ENCODE measurements around the gene B3GNT5. TPM values are rescaled to one million over a fixed set of nuclear protein-coding genes. Genes with fewer than 3 reads are reported as not detected.

The B3GNT5 gene
- total RNA-seq, 2 donors from 2014 or later, result 5.4 to 5.6 TPM

DNA sequence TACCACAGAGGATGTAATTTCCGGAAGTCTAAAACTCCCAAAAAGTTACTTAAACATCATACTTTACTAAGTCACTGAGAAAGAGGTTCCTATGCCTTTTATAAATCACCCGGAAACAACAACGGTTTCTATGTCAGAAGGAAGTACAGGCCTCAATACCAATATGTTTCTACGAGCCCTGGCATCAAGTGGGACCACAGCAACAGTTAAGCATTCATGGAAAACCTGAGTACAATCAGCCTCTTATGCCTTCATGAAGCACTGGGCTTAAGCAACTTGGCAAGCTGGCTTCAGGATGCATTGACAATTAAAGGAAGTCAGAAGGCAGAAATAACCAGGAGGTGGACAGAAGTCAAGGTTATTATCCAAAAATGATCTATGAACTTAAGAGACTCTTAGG lies 19.1 kb upstream of the B3GNT5 start:
- DNase-seq (no peak), ATAC-seq (peak; percentile 21)
- intact Hi-C loops (cut with DNase I), result no loop called here
- no peaks in the 10 kb centered on the region for H3K36me3 ChIP-seq (replicated peaks in 1 of 2; ENCODE audit: insufficient read depth in 1 of 2, low read depth in 2 of 2)
- no peaks in the 10 kb centered on the region for H3K27me3 ChIP-seq
- H3K4me1 ChIP-seq, result no peaks in the 10 kb centered on the region
- H3K9me3 ChIP-seq, result no peaks in the 10 kb centered on the region
- H3K27ac ChIP-seq, result peak overlapping the region in 1 of 4 donors; percentile 3
- H3K4me3 ChIP-seq, result no peak overlapping the region
- WGBS, 2 donors, result 46 to 52% methylated on average over 4 of the region's 4 CpGs
- no peak for TF ChIP-seq POLR2A (IDR thresholded peaks at IDR 0.05)
- TF ChIP-seq, protein P1, sequence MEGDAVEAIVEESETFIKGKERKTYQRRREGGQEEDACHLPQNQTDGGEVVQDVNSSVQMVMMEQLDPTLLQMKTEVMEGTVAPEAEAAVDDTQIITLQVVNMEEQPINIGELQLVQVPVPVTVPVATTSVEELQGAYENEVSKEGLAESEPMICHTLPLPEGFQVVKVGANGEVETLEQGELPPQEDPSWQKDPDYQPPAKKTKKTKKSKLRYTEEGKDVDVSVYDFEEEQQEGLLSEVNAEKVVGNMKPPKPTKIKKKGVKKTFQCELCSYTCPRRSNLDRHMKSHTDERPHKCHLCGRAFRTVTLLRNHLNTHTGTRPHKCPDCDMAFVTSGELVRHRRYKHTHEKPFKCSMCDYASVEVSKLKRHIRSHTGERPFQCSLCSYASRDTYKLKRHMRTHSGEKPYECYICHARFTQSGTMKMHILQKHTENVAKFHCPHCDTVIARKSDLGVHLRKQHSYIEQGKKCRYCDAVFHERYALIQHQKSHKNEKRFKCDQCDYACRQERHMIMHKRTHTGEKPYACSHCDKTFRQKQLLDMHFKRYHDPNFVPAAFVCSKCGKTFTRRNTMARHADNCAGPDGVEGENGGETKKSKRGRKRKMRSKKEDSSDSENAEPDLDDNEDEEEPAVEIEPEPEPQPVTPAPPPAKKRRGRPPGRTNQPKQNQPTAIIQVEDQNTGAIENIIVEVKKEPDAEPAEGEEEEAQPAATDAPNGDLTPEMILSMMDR (IDR thresholded peaks at IDR 0.05), result no peak

GRCh38 chr3:183239046-183239445 lies 14.0 kb upstream of the B3GNT5 start:
- no peak for ATAC-seq
- Histone ChIP-seq H3K27ac (no peak overlapping the region), H3K36me3 (replicated peaks in 1 of 2; ENCODE audit: insufficient read depth in 1 of 2, low read depth in 2 of 2) (no peaks in the 10 kb centered on the region), H3K4me1 (no peaks in the 10 kb centered on the region), H3K27me3 (no peaks in the 10 kb centered on the region), H3K4me3 (no peak overlapping the region), H3K9me3 (peaks cover 0 to 12% (median 0%) of the 10 kb centered on the region in 3 donors)
- TF ChIP-seq, protein P1 (IDR thresholded peaks at IDR 0.05), result no peak
- TF ChIP-seq POLR2A (IDR thresholded peaks at IDR 0.05), result no peak
- WGBS, 2 donors, result 70% methylated on average over 5 of the region's 5 CpGs
- no peak for DNase-seq
- intact Hi-C loops (cut with DNase I), result no loop called here

DNA sequence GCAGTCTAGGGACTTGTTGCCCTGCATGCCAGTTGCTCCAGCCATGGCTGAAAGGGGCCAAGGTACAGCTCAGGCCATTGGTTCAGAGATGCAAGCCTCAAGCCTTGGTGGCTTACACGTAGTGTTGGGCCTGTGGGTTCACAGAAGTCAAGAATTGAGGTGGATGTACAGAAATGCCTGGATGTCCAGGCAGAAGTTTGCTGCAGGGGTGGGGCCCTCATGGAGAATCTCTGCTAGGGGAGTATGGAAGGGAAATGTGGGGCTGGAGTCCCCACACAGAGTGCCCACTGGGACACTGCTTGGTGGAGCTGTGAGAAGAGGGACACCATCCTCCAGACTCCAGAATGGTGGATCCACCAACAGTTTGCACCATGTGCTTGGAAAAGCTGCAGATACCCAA lies 10.6 kb upstream of the B3GNT5 start:
- Histone ChIP-seq H3K4me1 (no peaks in the 10 kb centered on the region), H3K36me3 (replicated peaks in 1 of 2; ENCODE audit: insufficient read depth in 1 of 2, low read depth in 2 of 2) (no peaks in the 10 kb centered on the region), H3K27me3 (no peaks in the 10 kb centered on the region), H3K27ac (no peak overlapping the region), H3K9me3 (peaks cover 0 to 12% (median 0%) of the 10 kb centered on the region in 3 donors), H3K4me3 (no peak overlapping the region)
- ATAC-seq (no peak), DNase-seq (no peak)
- intact Hi-C loops (cut with DNase I), result no loop called here
- WGBS, 2 donors, result 89 to 100% methylated on average over 1 of the region's 1 CpG
- no peak for TF ChIP-seq POLR2A (IDR thresholded peaks at IDR 0.05)
- TF ChIP-seq, protein P1 (IDR thresholded peaks at IDR 0.05), result no peak

- H3K27ac ChIP-seq, result peak overlapping the region in 1 of 4 donors; percentile 64
- ATAC-seq, result no peak
These were observed 8.8 kb upstream of the B3GNT5 start for GRCh38 chr3:183244219-183244618.

DNA sequence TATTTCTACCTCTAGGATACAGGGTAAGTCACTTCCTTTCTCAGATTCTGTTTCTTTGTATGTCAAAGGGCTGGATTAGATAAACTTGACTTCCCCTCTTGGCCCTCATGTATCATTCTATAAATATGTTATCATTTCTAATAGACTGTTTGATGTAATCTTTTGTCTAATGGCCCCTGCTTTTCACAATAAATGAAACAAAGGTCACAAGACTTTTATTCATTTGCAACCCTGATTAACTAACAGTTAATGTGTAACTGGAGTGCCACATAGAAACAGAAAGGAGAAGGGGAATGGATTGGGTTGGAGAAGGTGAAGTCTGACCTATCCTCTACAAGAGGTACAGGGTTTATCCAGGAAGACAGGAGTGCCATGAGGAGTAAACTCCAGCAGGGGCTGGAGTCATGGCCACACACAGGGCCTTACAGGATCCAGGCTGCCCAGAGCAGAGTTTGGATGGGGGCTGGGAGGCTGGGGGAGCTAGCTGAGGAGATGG lies 8.0 kb upstream of the B3GNT5 start:
- Histone ChIP-seq H3K27ac (peak overlapping the region in 3 of 4 donors; percentile 44 to 64 (median 54)), H3K4me1 (no peaks in the 10 kb centered on the region), H3K27me3 (no peaks in the 10 kb centered on the region), H3K4me3 (no peak overlapping the region), H3K36me3 (replicated peaks in 1 of 2; ENCODE audit: insufficient read depth in 1 of 2, low read depth in 2 of 2) (no peaks in the 10 kb centered on the region), H3K9me3 (peaks cover 0 to 12% (median 0%) of the 10 kb centered on the region in 3 donors)
- DNase-seq (no peak), ATAC-seq (peak; percentile 59)
- TF ChIP-seq, protein P1 (IDR thresholded peaks at IDR 0.05), result no peak
- TF ChIP-seq POLR2A (IDR thresholded peaks at IDR 0.05), result no peak
- intact Hi-C loops (cut with DNase I), result no loop called here

More at GRCh38 chr3:183244219-183244618, 8.8 kb upstream of the B3GNT5 start:
- Histone ChIP-seq H3K36me3 (replicated peaks in 1 of 2; ENCODE audit: insufficient read depth in 1 of 2, low read depth in 2 of 2) (no peaks in the 10 kb centered on the region), H3K27me3 (no peaks in the 10 kb centered on the region), H3K4me3 (no peak overlapping the region), H3K9me3 (peaks cover 0 to 12% (median 0%) of the 10 kb centered on the region in 3 donors), H3K4me1 (no peaks in the 10 kb centered on the region)
- intact Hi-C loops (cut with DNase I), result no loop called here
- WGBS, 2 donors, result 76 to 87% methylated on average over 2 of the region's 2 CpGs
- peak in 3 of 4 donors; percentile 37 to 75 (median 43) for DNase-seq
- TF ChIP-seq, protein P1 (IDR thresholded peaks at IDR 0.05), result no peak

Data from body of pancreas (tissue), 4 donors.